Cardiac muscle cell (in vitro differentiated cells and primary cell): ENCODE results near the gene TENM3. TPM values are rescaled to one million over a fixed set of nuclear protein-coding genes. Genes with fewer than 3 reads are reported as not detected.

Source experiments
- DNase-seq, 2 donors: peaks; one replicate each; pipeline versions ENCODE4 v3.0.0 to v3.0.0-alpha.2; 2010 to 2017; ENCODE audit warnings: low read depth in 1 of 2, low spot score in 1 of 2
- H3K27ac ChIP-seq: fragments of 200-600 bp; sonication (generic); 2 replicates; pipeline ENCODE4 v1.5.1; 2016
- H3K27me3 ChIP-seq: fragments of 200-600 bp; sonication (generic); 2 replicates; pipeline ENCODE4 v1.6.0; 2016; ENCODE audit warnings: control low read depth
- H3K36me3 ChIP-seq: fragments of 200-600 bp; sonication (generic); 2 replicates; pipeline ENCODE4 v1.5.1; 2016; ENCODE audit warnings: control low read depth
- H3K4me1 ChIP-seq: fragments of 200-600 bp; sonication (generic); 2 replicates; pipeline ENCODE4 v1.8.1; 2017; ENCODE audit warnings: low read depth, mild to moderate bottlenecking, mixed run types
- H3K4me3 ChIP-seq: fragments of 200-600 bp; sonication (generic); 2 replicates; pipeline ENCODE4 v1.5.1; 2016; ENCODE audit warnings: mild to moderate bottlenecking
- H3K9me3 ChIP-seq: fragments of 200-600 bp; sonication (generic); 2 replicates; pipeline ENCODE4 v1.5.1; 2017; ENCODE audit warnings: low read depth, mild to moderate bottlenecking, control low read depth
- polyA plus RNA-seq: library from polyadenylated mRNA; unstranded; fragments of >200 nt; fragmentation: Nextera tagmentation; extraction: Ambion mirVana; gene quantifications from 2 replicates; pipeline ENCODE4 v1.2.1, GENCODE V29; 2016
- total RNA-seq: library from RNA; depleted of rRNA; stranded (reverse); fragments of >200 nt; gene quantifications from 2 replicates; pipeline ENCODE4 v1.2.3, GENCODE V29; 2016
- TF ChIP-seq, protein P1 (sequence below): IDR thresholded peaks from 2 replicates; pipeline ENCODE4 v1.5.1; 2012; ENCODE audit warnings: low read depth, mild to moderate bottlenecking, low read length

The TENM3 gene
- total and polyA plus RNA-seq, 2 experiments from 2014 or later: 12.5 to 24.8 TPM

GRCh38 chr4:182314537-182314936 is 71.3 kb downstream of the TENM3 start:
- Histone ChIP-seq H3K9me3 (no peaks in the 10 kb centered on the region), H3K4me1 (no peaks in the 10 kb centered on the region), H3K27ac (no peak overlapping the region), H3K27me3 (no peaks in the 10 kb centered on the region), H3K4me3 (no peak overlapping the region), H3K36me3 (no peaks in the 10 kb centered on the region)
- TF ChIP-seq, protein P1, sequence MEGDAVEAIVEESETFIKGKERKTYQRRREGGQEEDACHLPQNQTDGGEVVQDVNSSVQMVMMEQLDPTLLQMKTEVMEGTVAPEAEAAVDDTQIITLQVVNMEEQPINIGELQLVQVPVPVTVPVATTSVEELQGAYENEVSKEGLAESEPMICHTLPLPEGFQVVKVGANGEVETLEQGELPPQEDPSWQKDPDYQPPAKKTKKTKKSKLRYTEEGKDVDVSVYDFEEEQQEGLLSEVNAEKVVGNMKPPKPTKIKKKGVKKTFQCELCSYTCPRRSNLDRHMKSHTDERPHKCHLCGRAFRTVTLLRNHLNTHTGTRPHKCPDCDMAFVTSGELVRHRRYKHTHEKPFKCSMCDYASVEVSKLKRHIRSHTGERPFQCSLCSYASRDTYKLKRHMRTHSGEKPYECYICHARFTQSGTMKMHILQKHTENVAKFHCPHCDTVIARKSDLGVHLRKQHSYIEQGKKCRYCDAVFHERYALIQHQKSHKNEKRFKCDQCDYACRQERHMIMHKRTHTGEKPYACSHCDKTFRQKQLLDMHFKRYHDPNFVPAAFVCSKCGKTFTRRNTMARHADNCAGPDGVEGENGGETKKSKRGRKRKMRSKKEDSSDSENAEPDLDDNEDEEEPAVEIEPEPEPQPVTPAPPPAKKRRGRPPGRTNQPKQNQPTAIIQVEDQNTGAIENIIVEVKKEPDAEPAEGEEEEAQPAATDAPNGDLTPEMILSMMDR: no peak
- no peak for DNase-seq

DNA sequence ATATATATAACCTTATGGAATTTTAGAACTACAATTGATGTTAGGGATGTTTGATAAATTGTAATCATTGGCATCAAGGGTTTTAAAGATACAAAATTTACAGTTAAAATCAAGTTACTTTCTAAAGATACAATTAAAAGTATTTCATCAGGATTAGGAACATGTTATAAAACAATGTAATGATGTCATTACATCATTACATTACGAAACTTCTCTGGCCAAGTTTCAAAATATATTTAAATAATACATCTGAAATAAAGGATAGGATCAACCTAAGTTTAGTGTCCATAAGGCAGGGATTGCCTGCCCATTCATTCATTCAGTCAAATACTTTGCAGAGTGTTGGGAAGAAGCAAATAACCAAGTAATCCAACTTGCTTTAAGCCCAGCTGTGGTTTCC is 75.1 kb downstream of the TENM3 start:
- Histone ChIP-seq H3K36me3 (no peaks in the 10 kb centered on the region), H3K4me3 (no peak overlapping the region), H3K27me3 (no peaks in the 10 kb centered on the region), H3K9me3 (no peaks in the 10 kb centered on the region), H3K4me1 (no peaks in the 10 kb centered on the region), H3K27ac (no peak overlapping the region)
- TF ChIP-seq, protein P1: no peak
- peak in 1 of 2 donors; percentile 38 for DNase-seq

DNA sequence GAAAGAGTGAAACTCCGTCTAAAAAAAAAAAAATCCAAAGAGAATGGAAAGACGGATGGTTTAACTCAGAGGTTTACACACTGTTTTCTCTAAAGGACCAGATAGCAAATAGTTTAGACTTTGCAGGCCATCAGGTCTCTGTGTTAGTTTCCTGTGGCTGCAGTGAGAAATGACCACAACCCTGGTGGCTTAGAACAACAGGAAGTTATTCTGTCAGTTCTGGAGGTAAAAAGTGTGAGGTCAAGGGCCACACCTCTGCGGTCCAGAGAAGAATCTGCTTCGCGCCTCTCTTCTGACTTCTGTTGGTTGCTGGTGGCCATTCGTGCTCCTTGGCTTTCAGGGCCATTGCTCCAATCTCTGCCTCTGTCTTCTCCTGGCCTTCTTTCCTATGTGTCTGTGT is 76.9 kb downstream of the TENM3 start:
- Histone ChIP-seq H3K4me3 (no peak overlapping the region), H3K27me3 (no peaks in the 10 kb centered on the region), H3K4me1 (peaks cover 2% of the 10 kb centered on the region), H3K36me3 (no peaks in the 10 kb centered on the region), H3K9me3 (no peaks in the 10 kb centered on the region), H3K27ac (no peak overlapping the region)
- no peak for DNase-seq
- TF ChIP-seq, protein P1: no peak

DNA sequence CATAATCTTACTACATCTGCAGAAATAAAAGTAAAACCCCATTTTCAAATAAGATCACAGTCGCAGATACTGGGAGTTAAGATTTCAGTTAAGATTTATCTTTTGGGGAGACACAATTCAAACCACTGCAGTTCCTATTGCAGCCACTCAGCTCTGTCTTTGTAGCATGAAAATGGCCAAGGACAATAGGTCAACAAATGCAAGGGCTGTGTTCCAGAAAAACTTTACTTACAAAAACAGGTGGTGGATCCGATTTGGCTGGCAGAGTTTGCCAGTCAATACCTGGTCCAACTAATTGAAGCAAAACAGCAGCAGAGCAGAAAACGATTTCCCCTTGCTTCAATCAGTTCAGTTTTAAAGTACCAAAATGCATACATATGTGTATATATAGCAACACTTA is 77.4 kb downstream of the TENM3 start:
- H3K27ac ChIP-seq: no peak overlapping the region

DNA sequence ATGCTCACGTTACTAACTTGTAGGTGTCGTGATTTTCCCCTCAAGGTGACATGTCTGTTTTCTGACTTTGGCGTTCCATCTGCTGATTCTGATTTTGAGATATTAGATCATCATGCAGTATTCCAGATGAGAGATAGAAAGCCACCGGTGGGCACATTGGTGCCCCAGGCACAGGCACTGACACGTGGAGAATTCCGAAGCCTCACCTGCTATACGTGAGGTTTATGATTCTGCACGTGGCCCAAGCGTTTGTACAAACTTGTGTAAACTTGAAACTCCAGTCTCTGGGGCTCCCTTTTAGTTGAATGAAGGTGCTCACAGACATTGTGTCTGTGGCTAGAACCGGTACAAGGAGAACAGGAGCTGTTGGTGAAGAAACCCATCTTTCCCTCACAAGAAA is 81.1 kb downstream of the TENM3 start:
- H3K36me3 ChIP-seq: no peaks in the 10 kb centered on the region
- H3K4me1 ChIP-seq: peaks cover 11% of the 10 kb centered on the region
- H3K27ac ChIP-seq: no peak overlapping the region
- H3K4me3 ChIP-seq: no peak overlapping the region
- H3K27me3 ChIP-seq: no peaks in the 10 kb centered on the region
- DNase-seq: no peak
- TF ChIP-seq, protein P1: no peak
- H3K9me3 ChIP-seq: no peaks in the 10 kb centered on the region

More for the DNA sequence above, 77.4 kb downstream of the TENM3 start:
- Histone ChIP-seq H3K4me1 (peaks cover 6% of the 10 kb centered on the region), H3K27me3 (no peaks in the 10 kb centered on the region), H3K36me3 (no peaks in the 10 kb centered on the region), H3K4me3 (no peak overlapping the region), H3K9me3 (no peaks in the 10 kb centered on the region)
- TF ChIP-seq, protein P1: no peak
- DNase-seq: no peak

- H3K27ac ChIP-seq: no peak overlapping the region
- H3K27me3 ChIP-seq: no peaks in the 10 kb centered on the region
- TF ChIP-seq, protein P1: no peak
- peaks cover 11% of the 10 kb centered on the region for H3K4me1 ChIP-seq
- H3K4me3 ChIP-seq: no peak overlapping the region
- no peak for DNase-seq
- no peaks in the 10 kb centered on the region for H3K36me3 ChIP-seq
- no peaks in the 10 kb centered on the region for H3K9me3 ChIP-seq
These were observed 82.2 kb downstream of the TENM3 start for GRCh38 chr4:182325397-182325796.
